ENCODE results near the gene ADAM29.

DNA sequence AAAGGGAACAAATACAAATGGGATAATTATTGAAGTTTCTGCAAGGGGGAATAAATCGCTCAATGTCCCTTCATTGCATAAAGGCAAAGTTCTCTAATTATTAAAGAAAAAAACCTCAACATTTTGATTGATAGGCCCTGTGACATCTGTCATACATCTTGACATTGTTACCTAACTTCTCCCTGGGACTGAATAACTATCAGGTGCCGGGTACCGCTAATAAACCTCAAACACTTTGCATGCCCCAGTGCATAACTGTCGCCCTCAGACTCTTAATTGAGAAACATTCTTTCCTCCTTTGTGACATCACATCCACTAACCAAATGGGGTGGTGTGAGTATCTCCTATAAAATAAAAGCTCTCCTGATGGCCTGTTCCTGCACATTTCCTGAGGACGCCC is at the start of gene ADAM29:
- TF ChIP-seq, protein P1, sequence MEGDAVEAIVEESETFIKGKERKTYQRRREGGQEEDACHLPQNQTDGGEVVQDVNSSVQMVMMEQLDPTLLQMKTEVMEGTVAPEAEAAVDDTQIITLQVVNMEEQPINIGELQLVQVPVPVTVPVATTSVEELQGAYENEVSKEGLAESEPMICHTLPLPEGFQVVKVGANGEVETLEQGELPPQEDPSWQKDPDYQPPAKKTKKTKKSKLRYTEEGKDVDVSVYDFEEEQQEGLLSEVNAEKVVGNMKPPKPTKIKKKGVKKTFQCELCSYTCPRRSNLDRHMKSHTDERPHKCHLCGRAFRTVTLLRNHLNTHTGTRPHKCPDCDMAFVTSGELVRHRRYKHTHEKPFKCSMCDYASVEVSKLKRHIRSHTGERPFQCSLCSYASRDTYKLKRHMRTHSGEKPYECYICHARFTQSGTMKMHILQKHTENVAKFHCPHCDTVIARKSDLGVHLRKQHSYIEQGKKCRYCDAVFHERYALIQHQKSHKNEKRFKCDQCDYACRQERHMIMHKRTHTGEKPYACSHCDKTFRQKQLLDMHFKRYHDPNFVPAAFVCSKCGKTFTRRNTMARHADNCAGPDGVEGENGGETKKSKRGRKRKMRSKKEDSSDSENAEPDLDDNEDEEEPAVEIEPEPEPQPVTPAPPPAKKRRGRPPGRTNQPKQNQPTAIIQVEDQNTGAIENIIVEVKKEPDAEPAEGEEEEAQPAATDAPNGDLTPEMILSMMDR (IDR thresholded peaks at IDR 0.05), result no peak
- TF ChIP-seq POLR2A (IDR thresholded peaks at IDR 0.05), result no peak

All from uterus (tissue), 2 donors.